NCI-H2081 (cell line): ENCODE measurements around the gene LAMA2.

Experiments
- DNase-seq, 2 experiments: peaks; one replicate each; lab custom pipeline; 2025; lab: John Stamatoyannopoulos, UW

The LAMA2 gene

GRCh38 chr6:129523816-129524215 lies 640.9 kb downstream of the LAMA2 start:
- no peak for DNase-seq

- DNase-seq: no peak
Observed at GRCh38 chr6:129525055-129525454, 642.1 kb downstream of the LAMA2 start.

DNA sequence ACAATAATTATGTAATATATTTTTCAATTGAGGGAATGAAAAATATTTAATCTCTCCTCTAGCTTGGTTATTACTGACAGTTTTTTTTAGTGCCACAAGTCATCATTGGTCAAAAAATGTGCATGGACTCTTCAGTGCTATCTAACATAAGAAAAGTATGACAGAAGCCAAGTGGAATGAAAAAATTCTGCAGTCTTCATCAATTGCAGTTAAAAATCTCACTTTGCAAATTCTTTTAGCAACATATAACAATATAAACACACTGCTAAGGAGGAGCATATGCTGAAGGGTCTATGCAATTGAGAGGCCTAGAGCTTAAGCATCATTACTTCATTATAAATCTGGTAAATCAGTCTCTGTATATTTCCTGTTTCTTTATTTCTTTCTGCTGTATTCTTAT lies 652.0 kb downstream of the LAMA2 start:
- no peak for DNase-seq

DNA sequence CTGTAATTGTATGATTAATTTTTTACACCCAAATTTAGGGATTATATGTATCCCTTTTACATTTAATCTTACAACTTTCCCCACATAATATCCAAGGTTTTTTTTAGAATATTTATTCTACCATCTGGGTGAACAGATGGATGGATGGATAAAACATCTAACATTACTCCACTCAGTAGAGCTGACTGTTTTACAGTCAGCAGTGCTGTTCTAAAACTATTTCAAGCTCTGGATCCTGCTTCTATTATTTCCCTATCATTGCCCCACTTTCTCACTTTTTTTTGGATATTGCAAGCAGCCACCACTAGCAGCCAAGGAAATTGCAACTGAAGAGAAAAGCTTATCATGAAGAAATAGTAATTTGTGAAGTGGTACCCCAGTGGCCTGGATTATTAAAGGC lies 653.3 kb downstream of the LAMA2 start:
- no peak for DNase-seq

- DNase-seq: no peak
Observed at GRCh38 chr6:129539032-129539431, 656.1 kb downstream of the LAMA2 start.

- no peak for DNase-seq
Observed at GRCh38 chr6:129542705-129543104, 659.8 kb downstream of the LAMA2 start.

GRCh38 chr6:129543981-129544380 lies 661.0 kb downstream of the LAMA2 start:
- DNase-seq: no peak

DNA sequence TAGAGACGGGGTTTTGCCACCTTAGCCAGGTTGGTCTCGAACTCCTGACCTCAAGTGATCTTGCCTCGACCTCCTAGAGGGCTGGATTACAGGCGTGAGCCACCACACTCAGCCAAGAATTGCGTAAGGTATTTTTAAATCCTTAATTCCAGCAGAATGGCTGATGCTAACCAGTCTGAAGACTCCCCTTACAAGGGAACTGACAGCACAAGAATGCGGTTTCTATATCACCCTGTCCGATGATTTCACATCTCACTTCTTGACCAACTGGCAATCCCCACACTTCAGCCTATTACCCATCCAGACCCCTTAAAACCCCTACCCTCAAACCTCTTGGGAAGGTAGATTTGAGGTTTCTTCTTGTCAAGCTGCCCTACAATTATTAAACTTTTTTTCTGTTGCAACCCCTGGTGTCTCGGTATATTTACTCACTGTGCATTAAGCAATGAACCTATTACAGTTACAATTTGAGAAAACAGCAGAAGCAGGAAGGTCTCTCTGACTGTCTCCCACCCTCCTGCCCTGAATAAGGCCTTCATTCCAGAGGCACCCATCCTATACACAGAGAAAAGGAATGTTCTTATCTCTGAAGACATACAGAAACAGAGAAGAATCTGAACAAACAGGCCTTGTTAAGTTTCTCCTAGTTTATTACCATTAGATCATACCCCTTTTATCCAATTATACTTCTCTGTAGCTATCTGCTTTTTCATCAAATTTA lies 662.1 kb downstream of the LAMA2 start:
- no peak for DNase-seq

DNA sequence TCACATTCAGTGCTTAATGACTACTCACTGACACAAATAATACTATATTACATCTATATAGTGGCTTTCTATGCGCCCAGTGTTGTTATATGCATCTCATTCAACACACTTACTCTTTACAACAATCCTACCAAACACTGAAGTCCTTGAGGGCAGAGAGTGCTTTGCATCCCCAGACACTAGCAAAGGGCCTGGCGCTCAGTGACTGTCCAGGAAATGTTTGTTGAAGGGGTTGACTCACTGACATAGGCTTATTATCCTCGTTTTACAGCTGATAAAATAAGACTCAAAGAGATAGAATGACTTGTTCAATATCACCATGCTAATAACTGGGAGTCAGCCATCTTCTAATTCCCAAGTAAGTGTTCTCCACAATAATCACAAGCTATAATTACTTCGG lies 663.8 kb downstream of the LAMA2 start:
- no peak for DNase-seq

GRCh38 chr6:129551486-129551885 lies 668.5 kb downstream of the LAMA2 start:
- no peak for DNase-seq

DNA sequence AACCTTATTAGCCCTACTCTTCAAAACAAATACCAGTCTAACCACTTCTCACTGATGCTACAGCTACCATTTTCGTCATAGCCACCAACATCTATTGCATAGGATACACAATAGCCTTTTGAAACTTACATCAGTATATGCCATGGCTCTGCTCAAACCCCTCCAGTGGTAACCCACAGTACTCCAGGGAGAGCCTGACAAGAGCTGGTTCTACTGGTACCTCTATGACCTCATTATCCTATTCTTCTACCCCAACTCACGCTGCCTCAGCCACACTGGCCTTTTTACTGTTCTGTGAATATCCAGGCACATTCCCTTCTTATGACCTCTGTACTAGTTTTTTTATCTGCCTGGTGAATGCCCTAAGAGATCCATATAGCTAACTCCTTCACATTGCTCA lies 669.5 kb downstream of the LAMA2 start:
- DNase-seq: no peak

GRCh38 chr6:129555206-129555832 lies 672.4 kb downstream of the LAMA2 start:
- DNase-seq: no peak

DNA sequence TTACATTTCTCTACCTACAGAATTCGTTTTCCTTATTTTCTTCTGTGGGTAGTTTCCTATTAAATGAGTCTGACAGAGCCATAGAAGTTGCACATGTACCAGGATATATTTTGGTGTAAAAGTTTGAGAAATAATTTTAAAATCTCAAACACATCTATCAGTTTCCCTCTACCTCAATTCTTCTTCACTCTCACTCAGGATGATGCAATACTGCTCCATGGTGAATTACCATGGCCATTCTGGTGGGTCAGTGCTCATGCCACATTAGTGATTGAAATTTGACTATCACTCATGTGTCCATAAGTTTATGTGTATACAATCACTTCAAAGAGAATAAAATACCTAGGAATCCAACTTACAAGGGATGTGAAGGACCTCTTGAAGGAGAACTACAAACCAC lies 675.3 kb downstream of the LAMA2 start:
- DNase-seq: no peak

DNA sequence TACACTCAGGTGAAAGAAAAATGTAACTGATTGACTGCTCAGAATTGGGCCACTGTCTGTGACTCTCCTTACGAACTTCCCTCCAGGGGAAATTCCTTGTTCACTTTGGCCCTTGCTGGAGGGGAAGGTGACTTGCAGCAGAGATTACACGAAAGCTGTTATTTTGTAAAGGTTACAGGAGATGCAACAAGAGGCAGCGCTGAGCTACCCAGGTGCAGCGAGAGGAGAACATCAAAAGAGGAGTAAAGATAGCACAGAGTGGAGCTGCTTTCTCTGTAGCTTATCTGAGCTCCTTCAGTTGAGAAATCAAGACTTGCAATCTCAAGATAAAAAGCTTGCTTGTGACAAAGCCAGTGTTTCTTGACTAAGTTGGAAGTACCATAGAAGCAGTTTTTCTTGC lies 682.4 kb downstream of the LAMA2 start:
- no peak for DNase-seq

- no peak for DNase-seq
Observed at GRCh38 chr6:129565811-129566210, 682.9 kb downstream of the LAMA2 start.
